Vein endothelial cell (primary cell): ENCODE results near the gene EI24. TPM values are rescaled to one million over a fixed set of nuclear protein-coding genes. Genes with fewer than 3 reads are reported as not detected.

Experiments used
- small RNA-seq: library from RNA; depleted of rRNA; stranded (forward); fragments of <200 nt; gene quantifications from one replicate; pipeline ENCODE3, GENCODE V24; 2012
- total RNA-seq: library from RNA; depleted of rRNA; stranded (reverse); fragments of >200 nt; gene quantifications from 2 replicates; pipeline ENCODE4 v1.2.3, GENCODE V29; 2012

EI24 gene
- 129 and 137 TPM in 2 replicates for total RNA-seq

DNA sequence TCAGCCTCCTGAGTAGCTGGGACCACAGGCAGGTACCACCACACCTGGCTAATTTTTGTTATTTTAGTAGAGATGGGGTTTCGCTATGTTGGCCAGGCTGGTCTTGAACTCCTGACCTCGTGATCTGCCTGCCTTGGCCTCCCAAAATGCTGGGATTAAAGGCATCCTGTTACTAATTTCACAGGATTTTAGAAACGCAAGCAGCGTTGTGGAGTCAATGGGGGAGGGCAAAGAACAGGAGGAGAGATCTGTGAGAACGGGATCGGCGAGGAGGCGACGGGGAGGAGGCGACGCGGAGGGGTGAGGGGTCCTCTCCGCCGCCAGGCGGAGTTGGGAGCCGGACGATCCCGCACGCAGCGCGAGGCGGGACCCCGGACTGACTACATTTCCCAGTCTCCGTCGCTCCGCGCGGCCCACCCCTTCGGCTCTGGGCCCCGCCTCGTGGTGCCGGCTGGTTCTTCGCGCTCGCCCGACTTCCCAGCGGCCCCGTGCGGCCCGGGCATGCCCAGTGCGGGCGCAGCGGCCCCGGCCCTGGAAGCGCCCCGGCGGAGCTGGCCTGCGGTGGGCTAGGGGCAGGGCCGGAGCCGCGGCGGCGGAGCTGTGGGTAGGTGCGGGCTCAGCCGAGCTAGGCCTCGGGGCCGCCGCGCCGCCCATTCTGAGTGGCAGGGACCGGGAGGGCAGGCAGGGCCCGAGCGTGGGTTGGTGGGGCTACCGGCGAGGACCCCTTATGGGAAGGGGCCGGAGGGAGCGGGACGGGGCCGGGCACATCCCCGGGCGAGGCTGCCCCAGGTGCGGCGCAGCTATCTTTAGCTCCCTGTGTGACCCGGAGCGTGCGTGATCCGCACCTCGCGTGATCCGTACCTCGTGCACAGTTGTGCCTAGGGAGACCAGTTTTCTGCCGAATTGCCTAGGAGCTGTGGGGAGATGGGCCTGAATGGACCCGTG lies at the start of gene EI24:
TSS of gene EI24 (plus strand) at position 508 of the 945 bp plus-strand sequence. CDS start 3,051 bp downstream, outside the sequence.

DNA sequence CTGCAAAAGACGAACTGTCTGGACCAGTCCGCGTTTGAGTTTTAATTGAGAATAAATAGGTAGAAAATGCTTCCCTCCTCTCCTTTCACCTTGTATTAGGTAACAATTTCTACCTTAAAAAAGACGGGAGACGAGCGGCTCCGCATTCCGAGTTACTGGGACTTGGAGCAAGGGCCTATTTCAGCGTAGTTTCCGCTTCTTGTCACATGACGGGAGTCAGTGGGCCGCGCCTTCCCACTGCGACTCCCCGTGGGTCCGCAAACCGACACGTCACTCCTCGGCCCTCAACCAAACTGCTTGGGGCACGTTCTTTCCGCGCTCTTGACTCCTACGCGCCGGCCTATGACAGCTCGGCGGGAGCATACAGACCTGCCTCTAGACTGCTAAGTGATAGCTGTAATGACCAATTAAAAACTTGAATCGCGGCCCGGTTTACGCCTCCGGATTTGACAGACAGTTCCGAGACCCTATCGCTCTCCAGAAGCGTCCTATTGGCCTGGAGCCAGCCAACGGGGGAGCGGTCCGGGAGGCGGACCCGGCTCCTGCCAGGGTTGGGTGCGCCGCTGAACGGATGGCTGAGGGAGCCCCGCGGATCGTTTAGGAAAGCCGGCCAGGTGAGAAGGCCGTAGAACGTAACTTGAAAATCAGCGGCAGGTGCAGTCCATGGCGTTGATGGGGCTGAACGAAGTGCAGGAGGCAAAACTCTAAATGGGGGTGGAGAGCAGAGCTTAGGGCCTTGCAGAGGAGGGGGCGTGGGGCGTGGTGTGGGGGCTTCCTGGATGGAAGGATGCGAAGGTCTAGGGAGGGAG lies 23.2 kb downstream of the EI24 start, which contains the start of gene STT3A:
TSS of gene STT3A (plus strand) at position 548 of the 809 bp plus-strand sequence. CDS start 3,064 bp downstream, outside the sequence.

DNA sequence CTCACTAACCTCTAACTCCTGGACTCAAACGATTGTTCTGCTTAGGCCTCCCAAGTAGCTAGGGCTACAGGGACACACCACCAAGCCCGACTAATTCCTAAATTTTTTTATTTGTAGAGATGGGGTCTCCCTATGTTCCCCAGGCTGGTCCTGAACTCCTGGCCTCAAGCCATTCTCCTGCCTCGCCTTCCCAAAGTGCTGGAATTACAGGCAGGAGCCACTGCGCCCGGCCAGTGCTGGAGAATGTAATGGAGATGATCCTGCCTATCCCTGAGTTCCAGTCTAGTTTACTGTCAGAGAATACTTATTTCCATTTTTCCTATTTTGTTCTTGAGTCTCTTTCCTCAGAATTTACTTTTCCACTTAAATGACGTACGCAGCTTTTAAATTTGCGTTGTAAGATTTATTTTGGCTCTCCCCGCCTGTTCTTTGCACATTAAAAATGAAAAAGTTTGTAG lies 55.5 kb downstream of the EI24 start, which contains the start of gene CHEK1:
TSS of gene CHEK1 (plus strand) at position 408 of the 458 bp plus-strand sequence. CDS start 1,606 bp downstream, outside the sequence.

Small RNA genes within 50 kb of the gene (small RNA-seq; reads per million reads assigned to genes)
- not detected for gene RNU6-1156P

Other genes with a start within 250 kb of the EI24 start
- 47.4 and 58.5 TPM in 2 replicates for gene FEZ1, start 73.2 kb upstream of the EI24 start, total RNA-seq
- 259 and 279 TPM in 2 replicates for gene STT3A, start 23.4 kb downstream of the EI24 start, total RNA-seq
- 26.1 and 42.2 TPM in 2 replicates for gene CHEK1, start 55.7 kb downstream of the EI24 start, total RNA-seq
- not detected in 2 replicates for gene ACRV1, start 111.4 kb downstream of the EI24 start, total RNA-seq
- gene PATE1, start 176.8 kb downstream of the EI24 start, total RNA-seq: not detected in 2 replicates
- gene PATE2, start 209.4 kb downstream of the EI24 start, total RNA-seq: 0.19 and 0.65 TPM in 2 replicates
- gene PATE3, start 218.7 kb downstream of the EI24 start, total RNA-seq: not detected in 2 replicates